GM19372 (cell line): ENCODE data around the gene BACH2.

ENCODE experiments used
- ATAC-seq: cut with Tn5 transposase; IDR thresholded peaks from one replicate; pipeline ENCODE4 v1.9.1; 2021; ENCODE audit warnings: mild to moderate bottlenecking, low read depth, moderate library complexity; ENCODE audit not compliant: unreplicated experiment

BACH2 gene

DNA sequence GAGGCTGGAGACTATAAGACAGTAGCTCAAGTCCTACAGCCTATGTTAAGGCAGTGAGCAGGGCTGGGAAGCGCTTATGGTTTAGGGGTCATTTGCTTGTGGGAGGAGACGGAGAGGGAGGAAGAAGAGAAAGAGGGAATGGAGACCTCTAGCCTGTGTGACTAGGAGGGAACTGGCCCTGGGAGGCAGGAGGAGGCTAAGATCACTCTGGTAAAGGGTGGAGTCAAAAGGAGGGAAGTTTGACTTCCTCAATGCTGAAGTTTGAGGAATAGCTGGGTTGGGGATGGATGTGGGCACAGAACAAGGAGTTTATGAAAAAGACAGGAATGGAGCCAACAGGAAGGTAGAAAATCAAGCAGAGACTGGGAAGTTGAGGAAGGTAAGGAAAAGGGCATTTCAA lies 6.4 kb upstream of the BACH2 start:
- no peak for ATAC-seq

DNA sequence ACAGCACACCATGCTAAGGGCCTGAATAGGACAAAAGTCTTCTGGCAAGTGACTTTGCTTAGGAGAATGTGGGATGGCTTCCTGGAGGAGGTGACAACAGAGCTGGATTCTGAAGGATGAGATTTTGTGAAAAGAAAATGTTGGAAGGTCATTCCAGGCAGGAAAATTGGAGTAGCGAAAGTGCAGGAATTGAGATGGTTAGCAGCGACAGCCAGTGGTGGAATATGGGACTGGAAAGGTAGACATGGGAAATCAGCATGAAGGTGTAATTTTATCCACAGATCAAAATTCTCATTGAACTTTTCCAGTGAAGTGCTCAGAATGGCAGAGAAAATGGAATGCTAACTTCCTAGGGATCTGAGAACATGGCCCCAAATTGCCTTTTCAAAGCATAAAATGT lies 5.7 kb upstream of the BACH2 start:
- no peak for ATAC-seq

GRCh38 chr6:90301816-90302215 lies 5.2 kb upstream of the BACH2 start:
- ATAC-seq, result no peak

GRCh38 chr6:90298459-90299053 lies 1.9 kb upstream of the BACH2 start:
- ATAC-seq, result no peak

GRCh38 chr6:90297867-90298381 lies 1.3 kb upstream of the BACH2 start:
- ATAC-seq, result no peak

DNA sequence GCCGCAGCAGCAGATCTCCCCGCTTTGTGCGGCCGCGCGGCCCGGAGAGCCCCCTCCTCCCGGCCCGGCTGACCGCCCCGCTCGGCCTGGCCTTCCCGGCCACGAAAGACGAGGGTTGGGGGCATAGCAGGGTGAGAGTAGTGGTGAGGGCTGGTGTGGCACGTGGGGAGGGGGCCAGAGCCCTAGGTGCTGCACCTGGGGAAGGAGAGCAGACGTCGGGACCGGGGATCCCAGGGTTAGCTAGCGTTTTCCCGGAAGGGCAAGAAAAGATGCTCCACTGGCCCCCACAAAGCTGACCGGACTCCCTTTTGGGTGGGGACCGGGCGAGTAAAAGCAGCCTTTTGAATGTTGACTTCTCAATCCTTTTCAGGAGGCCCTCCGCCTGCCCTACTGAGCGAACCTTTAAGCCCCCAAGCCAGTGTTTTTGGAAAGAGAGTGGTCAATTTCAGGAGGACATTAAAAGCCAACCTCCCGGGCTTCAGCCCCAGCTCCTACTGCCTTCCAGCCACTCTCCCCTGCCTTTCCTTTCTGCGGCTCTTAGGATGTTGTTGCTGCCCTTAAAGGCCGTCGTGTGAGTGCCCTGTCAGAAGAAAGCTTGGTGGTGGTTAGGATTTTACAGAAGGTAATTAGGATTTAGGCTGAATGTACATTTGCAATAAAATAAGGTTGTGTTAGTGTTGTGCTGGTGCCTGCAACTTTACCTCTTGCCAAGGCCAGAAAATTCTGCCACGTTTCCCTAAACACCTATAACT lies 648 bp upstream of the BACH2 start:
- ATAC-seq, result no peak

GRCh38 chr6:90295854-90296340 lies 746 bp downstream of the BACH2 start:
- ATAC-seq, result peak; percentile 45

DNA sequence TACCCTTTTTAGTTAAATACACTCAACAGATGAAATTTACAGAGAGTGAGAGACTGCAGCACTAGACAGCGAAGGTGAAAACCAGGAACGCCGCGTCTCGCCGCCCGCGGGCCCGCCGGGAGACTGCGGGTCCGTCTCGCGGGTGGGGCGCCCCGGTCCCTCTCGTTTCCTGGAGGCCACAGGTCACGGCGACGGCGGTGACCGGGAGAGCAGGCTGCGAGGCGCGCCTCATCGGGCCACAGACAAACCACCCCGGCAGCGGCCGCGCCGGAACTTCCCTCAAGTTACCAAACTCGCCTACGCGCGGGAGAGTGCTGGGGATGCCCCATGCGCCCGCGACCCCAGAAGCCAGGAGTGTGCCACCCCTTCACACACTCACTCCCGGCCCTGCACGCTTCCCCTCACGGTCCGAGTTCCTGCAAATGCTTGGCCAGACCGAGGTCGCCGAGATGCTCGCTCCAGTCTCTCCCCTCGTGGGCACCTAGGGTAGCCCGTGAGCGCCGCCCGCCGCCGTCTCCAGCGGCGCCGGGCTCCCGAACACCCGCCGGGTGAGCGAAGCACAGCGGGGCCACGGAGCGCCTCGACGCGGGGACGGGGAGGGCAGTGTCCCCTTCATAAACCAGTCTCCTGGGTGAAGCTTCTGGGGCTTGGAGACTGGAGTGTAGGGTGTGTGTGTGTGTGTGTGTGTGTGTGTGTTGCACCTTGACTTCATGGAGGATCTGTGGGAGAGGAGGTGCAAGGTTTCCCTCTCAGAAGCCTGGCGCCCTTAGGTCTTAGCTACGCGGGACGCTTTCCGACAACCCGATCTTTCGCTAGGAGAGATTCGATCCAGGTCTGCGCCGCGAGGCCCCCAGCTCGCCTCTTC lies 1.4 kb downstream of the BACH2 start:
- peak; percentile 29 for ATAC-seq

- no peak for ATAC-seq
Observed at GRCh38 chr6:90294614-90294988, 2.0 kb downstream of the BACH2 start.

DNA sequence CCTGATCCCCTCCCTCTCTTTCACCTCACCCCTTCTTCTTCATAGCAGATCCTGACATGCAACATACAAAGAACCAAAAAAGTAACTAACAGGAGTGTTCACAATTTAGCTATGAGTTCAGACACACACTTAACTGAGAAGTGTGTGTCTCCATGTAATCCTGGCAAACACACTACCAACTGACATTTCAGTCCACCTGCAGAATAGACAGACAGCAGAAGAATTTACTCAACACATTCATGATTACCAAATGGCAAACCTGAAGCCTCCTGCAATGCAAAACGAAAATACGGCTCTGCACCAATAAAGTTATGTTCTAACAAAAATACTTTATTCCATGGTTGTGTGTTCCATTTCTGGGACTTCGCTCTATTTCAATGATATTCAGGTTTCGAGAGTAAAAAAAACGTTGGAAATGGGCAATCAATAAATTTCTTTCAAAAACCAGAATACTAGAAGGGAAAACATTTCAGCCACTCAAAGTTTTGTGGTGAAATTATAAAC lies 2.6 kb downstream of the BACH2 start:
- no peak for ATAC-seq

GRCh38 chr6:90293319-90293953 lies 3.2 kb downstream of the BACH2 start:
- ATAC-seq, result no peak

- no peak for ATAC-seq
Observed at GRCh38 chr6:90291565-90291964, 5.1 kb downstream of the BACH2 start.

- no peak for ATAC-seq
Observed at GRCh38 chr6:90290811-90291420, 5.7 kb downstream of the BACH2 start.

GRCh38 chr6:90289902-90290301 lies 6.7 kb downstream of the BACH2 start:
- ATAC-seq, result no peak

GRCh38 chr6:90288404-90288803 lies 8.2 kb downstream of the BACH2 start:
- no peak for ATAC-seq

- no peak for ATAC-seq
Observed at GRCh38 chr6:90286884-90287488, 9.7 kb downstream of the BACH2 start.

DNA sequence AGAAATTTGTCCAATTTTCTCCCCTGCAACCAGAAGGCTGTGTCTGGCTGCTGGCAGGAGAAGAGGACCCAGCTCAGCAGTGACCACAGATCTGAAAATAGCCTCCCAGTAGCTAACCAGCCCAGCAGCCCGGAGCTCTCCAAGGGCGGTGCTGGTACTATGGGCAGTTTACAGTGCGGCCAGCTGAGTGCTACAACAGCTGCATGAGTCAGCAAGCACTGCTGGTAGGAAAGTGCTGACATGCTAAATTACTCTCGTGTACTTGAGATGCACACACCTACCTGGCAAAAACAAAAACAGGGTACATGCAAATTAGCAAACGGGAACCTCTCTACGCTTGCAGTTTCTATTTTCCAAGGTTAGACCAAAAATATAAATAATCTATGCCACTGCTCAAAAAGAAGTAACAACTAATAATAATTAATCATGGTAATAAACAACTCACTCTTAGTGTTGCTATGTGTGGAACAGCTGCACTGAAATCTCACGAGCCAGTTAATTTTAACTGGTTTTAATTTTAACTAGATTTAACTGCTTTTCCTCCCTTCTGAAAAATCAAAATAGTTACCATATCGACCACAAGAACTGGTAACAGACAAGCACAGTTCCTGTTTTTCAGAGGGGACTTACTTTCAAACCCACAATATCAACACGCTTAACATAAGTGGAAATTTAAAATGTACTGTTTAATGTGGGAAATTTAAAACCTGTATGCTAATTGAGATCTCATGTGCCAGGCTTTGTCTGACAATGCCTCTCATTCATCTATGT lies 10.8 kb downstream of the BACH2 start:
- peak; percentile 70 for ATAC-seq

GRCh38 chr6:90285042-90285481 lies 11.6 kb downstream of the BACH2 start:
- ATAC-seq, result peak; percentile 29
